Stimulated activated CD8-positive, alpha-beta memory T cell treated with anti-CD3 and anti-CD28 coated beads, Interleukin-15, amount 100 ng/mL, for 4 hours (primary cell): ENCODE measurements around the gene UBXN2A.
"Not testable (repeated sequence)": the region's sequence is repeated elsewhere in the genome, so short reads cannot be mapped to it uniquely, and the experiment has no call there.

Experiments
- DNase-seq, 2 donors: peaks; one replicate each; pipeline ENCODE4 v3.0.0-alpha.2; 2020; ENCODE audit warnings: low read depth in 2 of 2

Gene UBXN2A

DNA sequence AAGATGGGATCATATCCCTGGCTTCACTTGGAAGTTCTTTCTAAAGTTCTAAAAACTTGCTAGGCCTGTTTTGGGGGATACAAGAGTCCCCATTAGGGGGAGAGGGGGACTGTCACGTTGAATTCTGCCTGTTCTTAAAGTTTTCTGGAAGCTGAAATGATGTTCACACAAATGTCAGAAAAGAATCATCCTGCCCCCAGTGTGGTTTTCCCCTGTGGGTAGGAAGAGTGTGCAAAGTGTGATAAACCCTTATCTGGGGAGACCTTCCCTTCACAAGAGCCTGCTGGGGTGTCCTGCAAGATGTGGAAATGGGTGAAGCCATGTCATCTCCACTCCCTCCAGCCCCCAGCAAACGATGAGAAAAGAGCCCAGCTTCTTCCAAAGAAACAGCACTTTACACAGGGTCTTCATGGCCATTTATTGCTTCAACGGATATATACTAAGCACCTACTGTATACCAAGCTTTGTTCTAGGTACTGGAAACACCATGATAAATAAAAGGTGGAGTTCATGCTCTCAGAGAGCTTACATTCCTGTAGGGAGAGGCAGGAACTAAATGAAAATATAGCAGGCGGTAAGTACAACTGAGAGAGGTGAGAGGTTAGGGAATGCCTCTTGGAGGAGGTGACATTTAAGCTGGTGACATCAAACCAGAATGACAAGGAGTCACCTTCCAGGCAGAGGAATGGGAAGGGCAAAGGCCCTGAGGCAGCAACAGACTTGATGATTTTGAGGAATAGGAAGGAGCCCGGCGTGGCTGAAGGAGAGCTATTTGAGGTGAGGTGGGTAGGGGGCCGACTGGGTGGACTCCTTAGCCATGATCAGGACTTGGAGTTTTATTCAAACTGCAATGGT lies 71.2 kb downstream of the UBXN2A start:
- no peak for DNase-seq

DNA sequence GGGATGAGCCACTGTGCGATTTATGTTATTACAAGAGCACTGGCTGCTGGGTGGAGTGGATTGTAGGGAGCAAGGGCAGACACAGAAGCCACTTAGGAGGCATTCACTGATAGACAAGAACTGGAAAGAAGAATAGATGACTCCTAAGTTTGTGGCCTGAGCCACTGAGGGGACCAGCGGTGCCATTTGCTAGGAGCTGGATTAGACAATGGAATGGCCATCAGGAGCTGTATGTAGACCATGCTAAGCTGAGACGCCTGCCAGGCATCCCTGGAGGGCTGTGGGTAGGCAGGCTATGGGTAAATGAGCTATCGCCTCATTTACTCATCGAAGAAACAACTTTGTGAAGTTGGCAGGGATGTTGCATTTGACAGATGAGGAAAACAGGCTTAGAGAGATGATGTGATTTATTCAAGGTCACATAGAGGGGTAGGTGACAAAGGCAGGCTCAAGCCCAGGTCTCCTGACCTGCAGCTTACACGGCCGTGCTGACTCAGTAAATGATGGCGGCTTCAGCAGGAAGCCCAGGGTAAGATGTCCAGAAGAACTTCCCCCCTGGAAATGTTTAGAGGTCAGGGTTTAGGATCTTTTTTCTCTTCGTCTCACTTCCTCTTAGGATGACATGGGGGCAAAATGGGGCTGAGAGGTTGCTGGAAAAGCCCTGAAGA lies 72.4 kb downstream of the UBXN2A start:
- no peak for DNase-seq

GRCh38 chr2:24014902-24015301 lies 74.6 kb downstream of the UBXN2A start:
- not testable (repeated sequence) for DNase-seq

DNA sequence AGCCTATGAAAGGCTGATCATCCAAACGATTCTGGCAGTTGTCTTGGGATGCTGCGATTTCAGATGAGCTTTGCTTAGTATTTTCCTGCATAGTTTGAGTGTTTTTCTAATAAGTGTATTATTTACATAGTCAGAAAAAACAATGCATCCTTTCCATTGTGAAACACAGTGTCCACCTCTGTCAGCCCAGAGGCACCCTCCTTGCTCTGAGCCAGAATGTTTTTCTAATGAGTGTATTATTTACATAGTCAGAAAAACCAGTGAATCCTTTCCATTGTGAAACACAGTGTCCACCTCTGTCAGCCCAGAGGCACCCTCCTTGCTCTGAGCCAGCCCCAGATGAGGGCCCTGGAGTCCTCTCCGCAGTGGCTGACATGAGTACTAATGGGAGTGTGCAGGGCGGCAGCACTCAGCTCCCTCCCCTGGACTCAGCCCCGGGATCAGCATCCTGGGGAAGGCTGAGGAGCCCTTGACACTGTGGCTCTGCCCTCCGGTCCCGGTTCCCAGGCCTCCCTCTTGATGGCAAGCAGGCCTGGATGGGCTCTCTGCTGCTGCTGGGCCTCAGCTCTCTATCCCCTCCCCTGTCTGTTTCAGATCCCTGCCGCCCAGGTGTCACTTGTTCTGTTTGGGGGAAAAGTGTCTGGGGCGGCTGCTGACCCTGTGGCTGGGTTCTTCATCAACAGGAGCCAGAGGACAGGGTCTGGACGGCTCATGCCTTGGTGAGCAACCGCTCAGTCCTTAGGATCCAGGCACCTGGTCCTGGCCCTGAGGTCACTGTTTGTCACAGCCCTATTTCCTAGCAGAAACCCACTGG lies 75.5 kb downstream of the UBXN2A start:
- no peak for DNase-seq

- DNase-seq, result no peak
These were observed 76.1 kb downstream of the UBXN2A start for GRCh38 chr2:24016376-24016761.

- no peak for DNase-seq
These were observed 76.8 kb downstream of the UBXN2A start for GRCh38 chr2:24016853-24017703.

DNA sequence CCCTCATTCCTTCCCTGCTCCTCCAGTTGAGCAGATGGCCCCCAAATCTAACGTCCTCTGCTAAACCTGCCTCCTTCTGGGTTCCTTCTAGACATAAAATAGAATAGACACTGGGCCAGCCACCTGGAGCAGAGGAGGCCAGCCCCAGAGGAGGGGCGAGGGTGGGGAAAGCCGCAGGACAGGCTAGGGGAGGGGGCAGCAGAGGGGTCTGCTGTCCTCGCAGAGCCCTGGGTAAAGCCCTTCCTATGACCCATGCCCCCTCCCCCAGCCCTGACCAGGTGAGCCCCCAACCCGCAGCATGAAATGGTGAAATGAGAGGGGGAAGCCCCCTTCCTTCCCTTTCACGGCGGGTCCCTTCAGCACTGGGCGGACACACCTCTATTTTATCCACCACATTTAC lies 77.4 kb downstream of the UBXN2A start:
- no peak for DNase-seq

DNA sequence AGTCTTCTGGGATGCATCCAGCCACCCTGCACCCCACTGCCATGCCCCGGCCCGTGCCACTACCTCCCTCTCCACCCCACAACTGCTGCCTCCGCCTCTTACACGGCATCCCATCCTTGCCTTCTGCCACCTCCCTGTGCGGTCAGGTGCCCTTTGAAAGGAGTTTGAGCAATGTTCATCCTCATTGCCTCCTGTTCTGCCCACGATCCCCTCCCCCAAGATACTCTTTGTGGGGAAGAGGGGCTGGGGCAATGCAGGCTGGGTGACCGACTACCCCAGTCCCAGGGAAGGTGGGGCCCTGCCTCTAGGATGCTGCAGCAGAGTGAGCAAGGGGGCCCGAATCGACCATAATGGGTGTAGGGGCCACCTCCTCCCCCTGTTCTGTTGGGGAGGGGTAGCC lies 78.0 kb downstream of the UBXN2A start:
- DNase-seq, result no peak

DNA sequence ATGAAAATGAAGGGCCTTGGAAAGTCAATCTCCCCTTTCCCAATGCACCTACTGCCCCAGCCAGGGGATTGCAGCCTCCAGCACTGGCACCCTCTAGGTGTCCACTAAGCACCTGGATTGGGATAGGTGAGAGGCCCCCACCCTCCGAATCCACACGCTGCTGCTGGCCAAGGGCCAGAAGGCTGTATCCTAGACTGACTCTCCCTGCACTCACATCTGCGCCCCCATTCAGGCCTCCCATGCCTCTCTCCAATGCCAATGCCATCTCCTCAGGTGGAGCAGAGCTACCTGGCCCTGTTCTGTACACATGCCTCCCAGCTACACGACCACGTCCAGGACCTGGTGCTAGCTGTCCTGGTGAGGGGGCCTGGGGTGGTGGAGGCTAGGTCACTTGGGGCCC lies 79.5 kb downstream of the UBXN2A start:
- no peak for DNase-seq

DNA sequence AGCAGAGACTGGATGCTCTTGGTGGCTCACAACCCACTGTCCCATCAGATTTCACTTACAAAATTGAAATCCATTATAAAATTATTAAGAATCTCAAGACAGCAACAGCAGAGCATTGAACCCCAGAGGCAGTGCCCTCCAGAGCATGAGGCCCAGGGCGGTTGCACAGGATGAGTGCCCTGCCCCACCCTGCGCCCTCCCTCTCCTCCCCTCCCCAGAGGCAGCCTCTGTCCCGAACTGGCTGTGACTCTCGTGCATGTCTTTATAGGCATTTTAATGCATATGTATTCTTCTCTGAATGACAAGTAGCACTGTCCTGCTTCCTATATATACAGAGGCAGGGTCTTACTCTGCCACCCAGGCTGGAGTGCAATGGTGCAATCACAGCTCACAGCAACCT lies 80.0 kb downstream of the UBXN2A start:
- DNase-seq, result no peak

GRCh38 chr2:24021122-24021998 lies 81.1 kb downstream of the UBXN2A start:
- no peak for DNase-seq

DNA sequence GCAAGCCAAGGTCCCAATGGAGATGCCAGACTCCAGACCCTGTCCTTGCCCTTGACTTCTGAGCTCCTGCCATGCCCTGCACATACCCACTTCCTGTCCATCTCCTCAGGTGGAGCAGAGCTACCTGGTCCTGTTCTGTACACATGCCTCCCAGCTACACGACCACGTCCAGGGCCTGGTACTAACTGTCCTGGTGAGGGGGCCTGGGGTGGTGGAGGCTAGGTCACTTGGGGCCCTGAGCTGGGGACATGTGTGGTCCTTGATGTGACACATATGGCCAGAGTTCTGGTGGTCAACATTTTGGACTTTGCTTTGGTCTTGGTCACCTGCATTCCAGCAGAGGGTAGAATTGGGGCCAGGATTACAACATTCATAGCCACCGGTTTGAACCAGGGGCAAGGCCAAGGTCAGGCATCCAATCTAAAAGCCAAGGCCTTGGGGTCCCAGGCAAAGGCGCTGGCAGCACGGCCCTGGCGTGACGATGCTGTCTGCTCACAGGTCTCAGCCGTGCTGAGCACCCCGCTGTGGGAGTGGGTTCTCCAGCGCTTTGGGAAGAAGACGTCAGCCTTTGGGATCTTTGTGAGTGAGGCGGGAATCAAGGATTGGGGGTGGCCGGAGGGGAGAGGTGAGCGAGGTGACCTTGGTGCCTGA lies 82.2 kb downstream of the UBXN2A start:
- no peak for DNase-seq

GRCh38 chr2:24022975-24023575 lies 82.8 kb downstream of the UBXN2A start:
- no peak for DNase-seq

GRCh38 chr2:24024018-24024417 lies 83.8 kb downstream of the UBXN2A start:
- no peak for DNase-seq

- no peak for DNase-seq
These were observed 84.9 kb downstream of the UBXN2A start for GRCh38 chr2:24024996-24025663.

GRCh38 chr2:24026233-24026632 lies 86.0 kb downstream of the UBXN2A start:
- DNase-seq, result no peak

- no peak for DNase-seq
These were observed 98.7 kb downstream of the UBXN2A start for GRCh38 chr2:24038786-24039499.

- DNase-seq, result no peak
These were observed 100.2 kb downstream of the UBXN2A start for GRCh38 chr2:24040511-24040910.
